A673 (cell line): ENCODE results near the gene ZNF280D.

ENCODE experiments used
- EZH2 ChIP-seq: fragments of 200-600 bp; sonication (generic); IDR thresholded peaks from 2 replicates; pipeline ENCODE4 v1.6.1; 2017; ENCODE audit warnings: borderline replicate concordance, low read depth, mild to moderate bottlenecking, mixed read lengths, antibody characterized with exemption, low read length; ENCODE audit not compliant: poor library complexity, severe bottlenecking
- TF ChIP-seq, protein P1 (sequence below): fragments of 300-800, 200-600 bp; sonication (generic); conservative IDR thresholded peaks from 2 replicates; pipeline ENCODE4 v1.5.1; 2017; ENCODE audit warnings: low read depth, mild to moderate bottlenecking, antibody characterized with exemption, low read length, moderate library complexity, mixed read lengths

DNA sequence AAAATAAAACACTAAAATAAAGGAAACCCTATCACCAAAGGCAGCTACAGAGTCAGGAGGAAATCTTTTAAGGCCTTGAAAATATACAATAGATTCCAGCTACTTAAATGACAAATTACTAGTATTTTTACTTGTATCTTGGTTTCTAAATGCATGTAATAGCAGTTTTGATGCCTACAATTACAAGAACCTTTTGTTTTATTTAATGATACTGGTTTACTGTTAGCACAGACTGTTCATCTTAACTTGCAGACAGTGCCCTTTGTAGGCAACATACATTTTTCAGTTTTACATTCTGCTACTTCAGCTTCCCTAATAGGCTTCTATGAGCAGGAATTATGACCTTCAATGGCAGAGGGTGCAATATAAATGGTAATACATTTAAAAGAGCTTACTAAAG, 54.1 kb downstream of the ZNF280D start:
- TF ChIP-seq, protein P1, sequence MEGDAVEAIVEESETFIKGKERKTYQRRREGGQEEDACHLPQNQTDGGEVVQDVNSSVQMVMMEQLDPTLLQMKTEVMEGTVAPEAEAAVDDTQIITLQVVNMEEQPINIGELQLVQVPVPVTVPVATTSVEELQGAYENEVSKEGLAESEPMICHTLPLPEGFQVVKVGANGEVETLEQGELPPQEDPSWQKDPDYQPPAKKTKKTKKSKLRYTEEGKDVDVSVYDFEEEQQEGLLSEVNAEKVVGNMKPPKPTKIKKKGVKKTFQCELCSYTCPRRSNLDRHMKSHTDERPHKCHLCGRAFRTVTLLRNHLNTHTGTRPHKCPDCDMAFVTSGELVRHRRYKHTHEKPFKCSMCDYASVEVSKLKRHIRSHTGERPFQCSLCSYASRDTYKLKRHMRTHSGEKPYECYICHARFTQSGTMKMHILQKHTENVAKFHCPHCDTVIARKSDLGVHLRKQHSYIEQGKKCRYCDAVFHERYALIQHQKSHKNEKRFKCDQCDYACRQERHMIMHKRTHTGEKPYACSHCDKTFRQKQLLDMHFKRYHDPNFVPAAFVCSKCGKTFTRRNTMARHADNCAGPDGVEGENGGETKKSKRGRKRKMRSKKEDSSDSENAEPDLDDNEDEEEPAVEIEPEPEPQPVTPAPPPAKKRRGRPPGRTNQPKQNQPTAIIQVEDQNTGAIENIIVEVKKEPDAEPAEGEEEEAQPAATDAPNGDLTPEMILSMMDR: no peak
- TF ChIP-seq EZH2: no peak
